GM21737 (cell line): ENCODE data around the gene KCNK3.
"Not testable (repeated sequence)": the region's sequence is repeated elsewhere in the genome, so short reads cannot be mapped to it uniquely, and the experiment has no call there.

Experiments
- ATAC-seq: cut with Tn5 transposase; IDR thresholded peaks from one replicate; pipeline ENCODE4 v1.9.1; 2021; ENCODE audit warnings: mild to moderate bottlenecking, moderate library complexity; ENCODE audit not compliant: unreplicated experiment

KCNK3 gene

DNA sequence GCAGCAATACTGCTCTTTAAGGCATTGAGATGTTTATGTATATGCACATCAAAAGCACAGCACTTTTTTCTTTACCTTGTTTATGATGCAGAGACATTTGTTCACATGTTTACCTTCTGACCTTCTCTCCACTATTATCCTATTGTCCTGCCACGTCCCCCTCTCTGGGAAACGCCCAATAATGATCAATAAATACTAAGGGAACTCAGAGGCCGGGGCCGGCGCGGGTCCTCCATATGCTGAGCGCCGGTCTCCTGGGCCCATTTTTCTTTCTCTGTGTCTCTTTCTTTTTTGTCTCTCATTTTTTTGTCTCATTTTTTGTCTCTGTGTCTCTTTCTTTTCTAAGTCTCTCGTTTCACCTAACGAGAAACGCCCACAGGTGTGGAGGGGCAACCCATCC lies 57.9 kb downstream of the KCNK3 start:
- ATAC-seq = not testable (repeated sequence)

DNA sequence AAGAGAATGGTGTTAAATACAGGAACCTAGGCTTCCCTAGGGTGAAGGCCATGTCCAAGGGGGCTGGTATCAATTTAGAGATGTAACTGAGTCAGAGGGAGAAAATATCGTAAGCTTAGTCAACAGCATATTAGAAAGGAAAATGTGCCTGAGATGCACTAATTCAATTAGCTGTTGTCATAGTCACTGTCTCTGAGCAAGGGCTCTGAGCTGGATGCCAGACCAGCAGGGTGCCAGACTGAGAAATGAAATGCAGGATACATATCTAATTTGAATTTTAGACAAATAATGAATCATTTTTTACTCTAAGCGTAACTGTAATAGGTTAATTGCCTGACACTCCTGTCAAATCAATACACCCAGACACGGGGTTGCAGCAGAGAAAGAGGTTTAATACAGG lies 60.1 kb downstream of the KCNK3 start:
- no peak for ATAC-seq

DNA sequence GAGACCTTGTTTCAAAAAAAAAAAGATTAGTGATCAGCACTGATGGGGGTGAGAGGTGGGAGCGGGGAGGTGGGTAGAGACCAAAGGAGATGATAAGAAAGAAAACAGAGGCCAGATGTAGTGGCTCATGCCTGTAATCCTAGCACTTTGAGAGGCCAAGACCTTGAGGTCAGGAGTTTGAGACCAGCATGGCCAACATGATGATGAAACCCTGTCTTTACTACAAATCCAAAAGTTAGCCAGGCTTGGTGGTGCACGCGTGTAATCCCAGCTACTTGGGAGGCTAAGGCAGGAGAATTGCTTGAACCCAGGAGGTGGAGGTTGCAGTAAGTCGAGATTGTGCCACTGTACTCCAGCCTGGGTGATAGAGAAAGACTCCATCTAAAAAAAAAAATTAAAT lies 62.0 kb downstream of the KCNK3 start:
- no peak for ATAC-seq

DNA sequence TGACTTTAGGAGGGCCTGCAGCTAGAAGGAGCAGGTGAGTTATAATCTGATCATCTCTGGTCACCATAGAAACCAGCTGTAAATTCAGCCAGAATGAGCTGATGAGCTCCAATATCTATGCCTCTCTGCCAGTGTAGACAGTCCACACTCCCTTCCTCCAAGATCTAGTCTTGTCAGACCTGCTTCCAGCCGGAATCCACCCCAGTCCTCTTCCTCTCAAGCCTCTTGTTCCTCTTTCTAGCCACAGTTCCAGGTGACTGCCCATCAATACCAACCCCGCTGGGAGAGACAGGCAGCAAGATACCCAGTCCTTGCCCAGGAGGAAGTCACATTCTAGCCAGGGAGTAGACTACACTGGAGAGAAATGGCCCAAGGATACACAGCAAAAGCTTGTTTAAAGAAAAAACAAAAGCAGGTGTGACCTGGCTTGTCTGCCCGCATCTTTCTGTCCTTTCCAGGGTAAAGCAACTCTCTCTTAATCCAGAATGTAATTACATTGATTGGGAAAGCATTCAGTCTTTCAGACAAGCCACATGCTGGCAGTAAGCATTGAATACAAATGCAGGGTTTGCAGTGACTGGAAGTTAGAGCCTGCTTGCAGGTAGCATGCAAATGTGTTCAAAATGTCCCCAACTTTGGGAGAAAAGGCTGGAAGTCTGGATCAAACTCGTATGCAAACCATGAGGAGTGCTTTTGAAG lies 62.6 kb downstream of the KCNK3 start:
- ATAC-seq = no peak

DNA sequence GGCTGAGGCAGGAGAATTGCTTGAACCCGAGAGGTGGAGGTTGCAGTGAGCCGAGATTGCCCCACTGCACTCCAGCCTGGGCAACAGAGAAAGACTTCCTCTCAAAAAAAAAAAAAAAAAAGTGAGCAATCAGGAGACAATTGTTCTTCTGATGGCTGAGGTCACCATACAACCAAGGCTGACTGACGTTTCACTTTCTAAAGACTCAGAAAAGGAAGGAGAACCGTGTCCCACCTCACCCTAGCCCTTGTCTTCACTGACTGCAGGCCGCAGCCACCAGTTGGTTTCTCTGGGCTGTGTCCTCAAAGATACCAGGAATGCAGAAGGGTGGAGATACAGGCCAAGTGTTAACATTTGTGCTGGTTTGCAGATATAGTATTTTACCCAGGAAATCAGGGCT lies 63.8 kb downstream of the KCNK3 start:
- no peak for ATAC-seq

DNA sequence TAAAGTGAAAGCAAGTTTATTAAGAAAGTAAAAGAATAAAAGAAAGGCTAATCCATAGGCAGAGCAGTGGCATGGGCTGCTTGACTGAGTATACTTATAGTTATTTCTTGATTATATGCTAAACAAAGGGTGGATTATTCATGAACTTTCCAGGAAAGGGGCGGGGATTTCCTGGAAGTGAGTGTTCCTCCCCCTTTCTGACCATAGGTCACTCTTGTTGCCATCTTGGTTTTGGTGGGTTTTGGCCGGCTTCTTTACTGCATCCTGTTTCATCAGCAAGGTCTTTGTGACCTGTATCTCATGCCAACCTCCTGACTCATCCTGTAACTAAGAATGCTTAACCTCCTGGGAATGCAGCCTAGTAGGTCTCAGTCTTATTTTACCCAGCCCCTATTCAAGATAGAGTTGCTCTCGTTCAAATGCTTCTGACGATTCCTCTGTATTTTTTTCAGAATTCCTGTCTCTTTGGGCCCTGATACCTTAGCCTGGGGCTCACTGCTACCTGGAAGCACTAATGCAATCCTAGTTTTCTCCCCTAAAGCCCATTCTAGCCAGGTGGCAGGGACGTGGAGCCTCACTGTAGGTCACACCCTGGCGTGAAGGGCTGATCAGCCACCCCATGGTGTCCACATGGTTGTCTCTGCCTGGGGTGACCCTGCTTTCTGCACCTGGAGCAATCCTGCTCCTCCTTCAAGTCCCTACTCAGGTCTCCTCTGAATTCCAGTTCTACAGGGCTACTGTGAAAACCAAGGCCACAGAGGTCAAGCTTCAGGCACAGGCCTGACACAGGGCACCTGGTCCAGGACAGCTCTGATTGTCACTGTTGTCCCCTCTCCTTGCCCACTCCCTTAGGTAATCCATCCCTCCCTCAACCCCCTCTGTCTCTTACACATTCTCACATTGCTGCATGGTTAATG lies 65.6 kb downstream of the KCNK3 start:
- ATAC-seq = no peak

DNA sequence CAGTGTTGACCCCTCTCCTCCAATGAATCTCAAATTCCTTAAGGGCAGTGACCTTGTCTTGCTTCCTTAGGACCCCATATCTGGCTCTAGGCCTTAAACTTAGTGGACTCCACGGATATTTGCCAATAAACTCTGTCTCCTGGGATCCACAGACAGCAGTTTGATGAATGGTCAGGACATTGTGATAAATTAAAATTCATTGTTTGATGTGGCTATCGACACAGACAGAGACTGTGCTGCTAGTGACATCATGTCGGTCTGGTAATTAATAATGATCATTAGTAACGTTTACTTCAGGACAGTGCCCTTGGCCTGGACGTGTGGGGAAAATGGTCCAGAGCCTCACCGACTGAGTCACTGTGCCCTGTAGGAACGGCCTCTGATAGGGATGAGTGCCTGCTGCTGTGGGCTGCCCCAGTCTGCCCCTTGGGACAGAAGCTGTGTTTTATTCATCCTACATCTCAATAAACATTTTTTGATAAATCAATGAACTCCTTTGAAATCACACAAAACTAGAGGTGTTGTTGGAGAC lies 66.3 kb downstream of the KCNK3 start:
- no peak for ATAC-seq

DNA sequence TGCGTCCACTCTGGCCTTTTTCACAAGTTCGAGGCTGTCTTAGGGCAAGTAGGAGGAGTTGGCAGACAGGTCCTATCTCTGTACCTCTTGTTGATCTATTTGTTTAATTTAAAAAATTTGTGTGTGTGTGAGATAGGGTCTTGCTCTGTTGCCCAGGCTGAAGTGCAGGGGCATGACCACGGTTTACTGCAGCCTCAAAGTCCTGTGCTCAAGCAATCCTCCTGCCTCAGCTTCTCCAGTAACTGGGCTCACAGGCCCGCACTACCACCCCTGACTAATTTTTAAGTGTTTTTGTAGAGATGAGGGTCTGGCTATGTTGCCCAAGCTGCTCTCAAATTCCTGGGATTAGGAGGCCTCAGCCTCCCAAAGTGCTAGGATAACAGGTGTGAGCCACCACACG lies 67.3 kb downstream of the KCNK3 start:
- ATAC-seq = no peak

DNA sequence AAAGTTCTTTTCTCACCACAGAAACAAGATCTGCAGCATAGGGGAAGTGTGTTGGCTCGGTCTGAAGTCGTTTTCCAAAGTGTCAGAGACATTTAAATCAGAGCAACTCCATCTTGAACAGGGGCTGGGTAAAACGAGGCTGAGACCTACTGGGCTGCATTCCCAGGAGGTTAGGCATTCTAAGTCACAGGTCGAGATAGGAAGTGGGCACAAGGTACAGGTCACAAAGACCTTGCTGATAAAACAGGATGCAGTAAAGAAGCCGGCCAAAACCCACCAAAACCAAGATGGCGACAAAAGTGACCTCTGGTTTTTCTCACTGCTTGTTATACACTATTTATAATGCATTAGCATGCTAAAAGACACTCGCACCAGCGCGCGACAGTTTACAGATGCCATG lies 68.5 kb downstream of the KCNK3 start:
- ATAC-seq = not testable (repeated sequence)

DNA sequence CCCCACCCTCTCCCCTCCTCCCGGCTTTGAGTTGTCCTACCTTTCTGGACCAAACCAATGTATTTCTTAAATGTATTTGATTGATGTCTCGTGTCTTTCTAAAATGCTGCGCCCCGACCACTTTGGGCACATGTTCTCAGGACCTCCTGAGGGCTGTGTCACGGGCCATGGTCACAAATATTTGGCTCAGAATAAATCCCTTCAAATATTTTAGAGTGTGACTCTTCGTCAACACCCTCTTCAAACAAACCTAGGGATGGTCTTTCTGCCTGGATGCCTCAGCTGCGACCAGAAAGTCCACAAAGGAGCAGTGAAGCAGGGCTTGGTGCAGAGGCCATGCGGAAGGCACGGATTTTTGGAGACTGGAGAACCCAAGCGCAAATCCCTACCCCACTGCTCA lies 70.5 kb downstream of the KCNK3 start:
- ATAC-seq = no peak

DNA sequence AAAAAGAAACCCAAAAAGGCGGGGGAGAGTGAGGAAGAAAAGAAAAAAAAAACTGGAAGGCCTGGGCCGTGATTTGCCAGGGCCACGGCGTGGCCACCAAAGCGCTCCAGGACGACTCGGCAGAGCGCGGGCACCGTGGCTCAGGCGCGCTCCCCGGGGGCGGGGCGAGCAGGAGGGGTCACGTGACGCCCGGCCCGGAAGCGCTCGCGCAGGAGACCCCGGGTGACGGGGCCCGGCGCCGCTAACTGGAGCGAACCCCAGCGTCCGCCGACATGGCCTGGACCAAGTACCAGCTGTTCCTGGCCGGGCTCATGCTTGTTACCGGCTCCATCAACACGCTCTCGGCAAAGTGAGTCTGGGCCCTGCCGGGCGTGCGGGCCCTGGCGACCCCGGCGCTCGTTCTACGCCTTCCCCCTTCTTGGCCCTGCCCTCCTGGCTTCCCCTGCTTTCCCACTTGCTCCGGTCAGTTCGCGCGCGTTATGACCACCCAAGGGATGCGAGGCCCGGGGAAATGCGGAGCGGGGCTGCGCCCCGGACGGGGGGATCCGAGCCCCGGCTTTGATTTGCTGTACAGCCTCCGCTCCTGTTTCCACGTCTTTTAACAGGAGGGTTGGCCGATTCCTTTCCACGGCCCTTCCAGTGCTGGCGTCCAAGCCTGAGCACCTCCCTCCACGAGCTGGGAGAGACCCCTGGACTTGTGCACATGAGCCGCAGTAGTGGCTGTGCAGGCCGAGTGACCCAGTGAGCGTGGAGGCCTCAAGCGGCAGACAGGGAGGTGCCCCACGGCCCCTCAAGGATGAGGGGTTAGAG lies 71.8 kb downstream of the KCNK3 start, which contains the start of gene SLC35F6:
SLC35F6 (plus strand) TSS at position 207 of the 810 bp plus-strand sequence; CDS start at position 273, 66 bp downstream.
- peak; percentile 92 for ATAC-seq

DNA sequence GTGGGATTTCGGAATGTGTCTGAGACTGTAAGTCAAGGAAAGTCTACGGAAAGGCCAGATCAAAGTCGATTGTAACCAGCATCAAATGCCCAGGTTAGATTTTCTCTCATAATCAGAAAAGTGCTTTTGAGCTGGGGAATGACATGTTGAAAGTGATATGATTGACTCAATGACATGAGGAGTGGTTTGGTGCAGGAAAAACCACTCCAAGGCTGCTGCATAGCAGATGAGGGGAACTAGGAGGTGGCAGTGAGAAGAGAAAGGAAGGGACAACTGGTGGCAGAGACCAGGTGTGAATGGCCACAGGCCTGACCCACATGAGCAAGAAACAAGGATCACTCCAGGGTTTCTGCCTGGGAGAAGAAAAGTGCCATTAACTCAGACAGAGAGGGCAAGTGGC lies 72.4 kb downstream of the KCNK3 start:
- no peak for ATAC-seq

DNA sequence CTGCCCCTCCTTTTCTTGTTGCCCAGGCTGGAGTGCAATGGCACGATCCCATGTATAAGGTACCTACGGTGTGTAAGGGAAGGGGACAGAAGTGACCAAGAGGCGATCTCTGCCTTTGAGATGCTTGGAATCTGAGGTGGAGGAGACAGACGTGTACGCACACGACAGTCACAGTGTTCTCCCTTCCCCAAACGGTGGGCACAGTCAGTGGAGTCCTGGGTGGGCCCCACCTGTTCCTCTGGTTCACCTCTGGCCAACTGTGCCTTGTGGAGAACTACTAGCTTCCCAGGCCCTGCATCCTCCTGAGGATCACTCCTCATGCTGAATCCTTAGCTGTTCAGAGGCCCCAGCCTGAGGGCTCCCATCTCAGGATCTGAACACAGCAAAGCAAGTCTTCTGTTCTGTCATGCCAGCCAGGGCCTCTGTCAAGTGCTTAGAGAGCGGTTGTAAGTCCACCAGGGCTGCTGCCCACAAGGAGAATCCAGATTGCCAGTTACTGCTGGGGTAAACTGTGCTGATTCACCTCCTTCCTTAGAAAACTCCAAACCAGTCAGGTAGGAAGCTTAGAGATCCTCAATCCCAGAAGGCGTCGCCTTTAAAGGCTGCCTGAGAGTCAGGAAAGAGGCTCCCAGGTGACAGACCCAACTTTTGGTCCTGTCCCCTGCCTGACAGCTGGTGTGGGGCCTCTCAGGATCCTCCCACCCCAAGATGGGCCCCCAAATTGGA lies 73.1 kb downstream of the KCNK3 start:
- no peak for ATAC-seq

DNA sequence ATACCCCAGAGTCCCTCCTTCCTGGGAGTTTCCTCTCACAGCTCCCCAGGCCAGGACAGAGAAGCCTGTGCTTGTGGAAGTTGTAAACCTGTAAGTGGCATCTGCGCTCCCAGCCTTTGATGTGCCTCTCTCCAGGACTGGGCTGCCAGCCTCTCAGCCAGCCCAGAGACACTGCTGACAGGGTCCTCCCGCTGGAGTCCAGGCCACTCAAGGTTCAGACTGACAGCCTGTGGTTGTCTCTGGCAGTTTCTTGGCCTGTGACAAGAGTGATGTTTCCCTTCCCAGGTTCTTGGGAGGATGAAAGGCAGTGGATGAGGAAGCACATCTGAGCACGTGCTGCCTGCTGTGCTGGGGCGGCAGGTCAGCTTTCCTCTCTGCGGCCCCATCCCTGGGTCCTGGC lies 74.6 kb downstream of the KCNK3 start:
- no peak for ATAC-seq

DNA sequence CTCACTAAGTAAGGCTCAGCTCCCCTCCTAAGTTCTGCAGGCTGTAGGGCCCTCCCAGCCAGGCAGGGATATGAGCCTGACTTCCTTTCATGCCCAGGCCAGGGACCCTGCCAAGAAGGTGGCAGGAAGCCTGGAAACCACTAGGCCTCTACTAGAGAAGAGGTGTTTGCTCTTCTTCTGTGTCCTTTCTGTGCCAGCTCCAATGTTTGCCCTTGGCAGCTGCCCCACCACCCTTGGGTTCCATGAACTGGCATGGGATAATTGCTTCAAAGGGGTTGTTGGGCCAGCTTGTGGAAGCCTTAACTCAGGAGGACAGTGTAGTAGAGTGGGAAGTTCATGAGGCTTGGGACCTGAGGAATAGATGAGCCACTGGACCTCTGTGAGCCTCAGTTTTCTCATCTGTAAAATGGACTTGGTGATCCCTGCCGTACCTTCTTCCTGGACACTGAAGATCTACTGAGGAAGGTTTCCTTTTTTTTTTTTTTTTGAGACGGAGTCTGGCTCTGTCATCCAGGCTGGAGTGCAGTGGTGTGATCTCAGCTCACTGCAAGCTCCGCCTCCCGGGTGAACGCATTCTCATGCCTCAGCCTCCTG lies 75.5 kb downstream of the KCNK3 start:
- ATAC-seq = no peak

DNA sequence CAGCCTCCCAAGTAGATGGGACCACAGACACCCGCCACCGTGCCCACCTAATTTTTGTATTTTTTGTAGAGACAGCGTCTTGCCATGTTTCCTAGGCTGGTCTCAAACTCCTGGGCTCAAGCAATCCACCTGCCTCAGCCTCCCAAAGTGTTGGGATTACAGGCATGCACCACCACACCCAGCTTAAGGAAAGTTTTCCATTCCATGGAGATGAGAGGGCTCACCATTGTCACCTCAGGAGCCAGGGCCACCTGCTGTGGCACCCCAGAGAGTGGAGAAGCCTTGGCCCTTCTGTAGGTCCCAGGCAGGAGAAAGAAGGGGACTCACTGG lies 76.2 kb downstream of the KCNK3 start:
- ATAC-seq = no peak

DNA sequence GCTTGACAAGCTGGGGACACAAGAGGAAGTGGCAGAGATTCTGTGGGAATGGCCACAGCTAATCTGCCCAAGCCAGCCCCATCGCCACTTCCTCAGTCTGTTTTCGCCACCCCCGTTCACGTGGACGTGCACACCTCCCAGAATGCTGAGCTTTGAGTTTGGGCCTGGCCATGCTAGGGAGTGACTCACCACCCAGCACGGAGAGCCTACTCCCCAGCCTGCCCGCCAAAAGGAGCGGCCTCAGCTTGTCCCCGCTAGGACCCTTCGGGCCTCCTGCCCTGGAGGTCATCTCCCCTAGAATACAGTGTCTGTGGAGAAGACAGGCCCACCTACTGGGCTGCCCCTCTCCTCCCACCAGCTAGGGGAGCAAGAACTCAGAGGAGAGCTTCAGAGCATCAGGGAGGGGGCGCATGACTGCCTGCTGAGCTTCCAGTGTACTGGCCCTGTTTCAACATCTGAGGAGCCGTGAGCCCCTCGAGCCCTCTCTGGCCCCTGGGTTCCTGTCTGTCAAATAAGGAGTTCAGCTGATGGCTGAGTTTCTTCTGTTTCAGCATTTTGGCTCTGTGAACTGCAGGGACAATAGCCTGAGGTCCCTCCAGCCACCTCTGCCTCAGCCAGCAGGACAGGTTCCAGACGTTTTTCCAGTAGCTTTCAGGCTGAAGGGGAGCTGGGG lies 76.7 kb downstream of the KCNK3 start:
- ATAC-seq = no peak

DNA sequence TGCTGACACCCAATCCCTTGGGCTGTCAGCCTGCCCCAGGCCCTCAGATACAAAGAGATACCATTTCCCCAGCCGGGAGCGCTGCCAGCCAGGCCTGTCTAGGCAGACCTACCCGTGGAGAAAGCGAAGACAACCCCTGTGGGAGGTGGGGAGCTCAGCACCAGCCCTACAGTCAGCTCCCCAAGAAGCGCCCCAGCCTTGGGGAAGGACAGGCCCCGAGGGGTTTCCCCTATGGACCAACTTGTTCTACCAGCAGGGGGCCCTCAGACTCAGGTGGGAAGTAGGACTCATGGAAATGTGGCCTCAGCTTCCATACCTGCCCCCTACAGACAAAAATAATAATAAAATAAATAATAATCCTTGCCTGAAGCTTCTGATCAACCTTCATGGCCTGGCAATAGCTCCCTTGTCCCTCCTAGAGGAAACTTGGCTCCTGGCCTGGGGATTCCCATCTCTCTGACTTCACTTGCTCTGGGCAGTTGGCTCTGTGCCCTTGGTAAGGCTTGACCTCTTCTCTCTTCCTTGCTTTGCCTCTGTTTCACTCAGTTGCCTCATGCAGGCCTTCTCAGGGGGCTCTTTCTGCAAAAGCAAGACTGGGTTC lies 78.6 kb downstream of the KCNK3 start:
- ATAC-seq = no peak
